WTC11 (cell line): Measurements from ENCODE around the gene SEC22A. TPM values are rescaled to one million over a fixed set of nuclear protein-coding genes. Genes with fewer than 3 reads are reported as not detected.
A peak's percentile ranks its signal among the peaks of the same experiment; 100 is the strongest.

Experiments used
- ATAC-seq: fragments of 200-7000 bp; cut with Tn5 transposase; 2 replicates; pipeline ENCODE4 v1.10.0; 2021; ENCODE audit warnings: mild to moderate bottlenecking, moderate library complexity
- CTCF ChIA-PET: fragments of 300-600 bp; sonication (Branson Sonifier 250); formaldehyde crosslinking; loops from one replicate; lab custom pipeline; 2021; ENCODE audit warnings: antibody characterized with exemption; lab: Charles Lee
- POLR2A ChIA-PET: fragments of 350-600 bp; sonication (Branson Sonifier 250); formaldehyde crosslinking; loops from one replicate; lab custom pipeline; 2021; ENCODE audit warnings: antibody characterized with exemption; lab: Charles Lee
- DNase-seq: peaks from one replicate; pipeline ENCODE4 v3.0.0; 2021; ENCODE audit warnings: low spot score
- H3K27ac Mint-ChIP-seq: 2 replicates; pipeline ENCODE4 v1.8.0; 2021; ENCODE audit warnings: mixed read lengths
- H3K27me3 Mint-ChIP-seq: 2 replicates; pipeline ENCODE4 v1.8.0; 2021; ENCODE audit warnings: low read depth, mild to moderate bottlenecking, moderate library complexity, mixed read lengths
- H3K36me3 Mint-ChIP-seq: 2 replicates; pipeline ENCODE4 v1.8.0; 2021; ENCODE audit warnings: mixed read lengths
- H3K4me1 Mint-ChIP-seq: 2 replicates; pipeline ENCODE4 v1.8.0; 2022; ENCODE audit warnings: mixed read lengths
- H3K4me3 Mint-ChIP-seq: 2 replicates; pipeline ENCODE4 v1.8.0; 2021; ENCODE audit warnings: mild to moderate bottlenecking, moderate library complexity, mixed read lengths
- H3K9me3 Mint-ChIP-seq: 2 replicates; pipeline ENCODE4 v1.8.0; 2021; ENCODE audit warnings: mixed read lengths
- CDX4 ChIP-seq: fragments of 250-450 bp; sonication (Bioruptor Pico); IDR thresholded peaks from 2 replicates; pipeline ENCODE4 v1.9.0; 2021; ENCODE audit warnings: moderate library complexity, mild to moderate bottlenecking, inconsistent platforms, borderline replicate concordance
- E2F1 ChIP-seq: sonication (generic); formaldehyde crosslinking; IDR thresholded peaks from 2 replicates; pipeline ENCODE4 v1.8.0; 2022; ENCODE audit warnings: mild to moderate bottlenecking, missing genetic modification reagents
- ESRRA ChIP-seq: sonication (generic); formaldehyde crosslinking; IDR thresholded peaks from 2 replicates; pipeline ENCODE4 v1.8.1; 2022; ENCODE audit warnings: mild to moderate bottlenecking, missing genetic modification reagents, borderline replicate concordance
- FOXJ3 ChIP-seq: sonication (generic); formaldehyde crosslinking; IDR thresholded peaks from 2 replicates; pipeline ENCODE4 v1.9.0; 2021; ENCODE audit warnings: missing genetic modification reagents, mild to moderate bottlenecking, borderline replicate concordance
- IRF2 ChIP-seq: sonication (generic); formaldehyde crosslinking; IDR thresholded peaks from 2 replicates; pipeline ENCODE4 v1.8.0; 2022; ENCODE audit warnings: low read depth, missing genetic modification reagents, borderline replicate concordance
- JAZF1 ChIP-seq: fragments of 250-450 bp; sonication (Bioruptor Pico); IDR thresholded peaks from 2 replicates; pipeline ENCODE4 v1.9.0; 2021; ENCODE audit warnings: moderate library complexity, mild to moderate bottlenecking, inconsistent platforms
- NR3C1 ChIP-seq: sonication (generic); formaldehyde crosslinking; conservative IDR thresholded peaks from 2 replicates; pipeline ENCODE4 v1.8.1; 2023; ENCODE audit warnings: low read depth, mild to moderate bottlenecking, missing genetic modification reagents
- RORB ChIP-seq: fragments of 250-450 bp; sonication (Bioruptor Pico); IDR thresholded peaks from 2 replicates; pipeline ENCODE4 v1.9.0; 2021; ENCODE audit warnings: mild to moderate bottlenecking
- SP1 ChIP-seq: sonication (generic); formaldehyde crosslinking; conservative IDR thresholded peaks from 2 replicates; pipeline ENCODE4 v1.8.1; 2022; ENCODE audit warnings: missing genetic modification reagents
- TCF7 ChIP-seq: sonication (generic); formaldehyde crosslinking; IDR thresholded peaks from 2 replicates; pipeline ENCODE4 v1.8.0; 2022; ENCODE audit warnings: mild to moderate bottlenecking, low read depth, missing genetic modification reagents, moderate library complexity
- ZNF121 ChIP-seq: sonication (generic); formaldehyde crosslinking; IDR thresholded peaks from 2 replicates; pipeline ENCODE4 v1.8.0; 2023; ENCODE audit warnings: missing genetic modification reagents
- ZNF138 ChIP-seq: sonication (generic); formaldehyde crosslinking; conservative IDR thresholded peaks from 2 replicates; pipeline ENCODE4 v1.8.1; 2022; ENCODE audit warnings: mild to moderate bottlenecking, moderate library complexity, missing genetic modification reagents
- ZNF317 ChIP-seq: sonication (generic); formaldehyde crosslinking; IDR thresholded peaks from 2 replicates; pipeline ENCODE4 v1.8.1; 2023; ENCODE audit warnings: low read depth, mild to moderate bottlenecking, moderate library complexity, missing genetic modification reagents, borderline replicate concordance
- ZNF425 ChIP-seq: fragments of 250-450 bp; sonication (Bioruptor Pico); conservative IDR thresholded peaks from 2 replicates; pipeline ENCODE4 v1.9.0; 2021; ENCODE audit warnings: mild to moderate bottlenecking
- ZNF671 ChIP-seq: fragments of 250-450 bp; sonication (Bioruptor Pico); IDR thresholded peaks from 2 replicates; pipeline ENCODE4 v1.8.0; 2021; ENCODE audit warnings: mild to moderate bottlenecking
- total RNA-seq: library from RNA; stranded (reverse); gene quantifications from 3 replicates; pipeline ENCODE4 v1.2.3, GENCODE V29; 2021
- TF ChIP-seq, protein P1 (sequence below): fragments of 200-600 bp; IDR thresholded peaks from 2 replicates; pipeline ENCODE4 v1.8.0; 2022; ENCODE audit warnings: antibody characterized with exemption
- TF ChIP-seq, protein P2 (sequence below): fragments of 250-450 bp; sonication (Bioruptor Pico); IDR thresholded peaks from 2 replicates; pipeline ENCODE4 v2.1.2; 2022; ENCODE audit warnings: mild to moderate bottlenecking, moderate library complexity

SEC22A gene
- total RNA-seq, 1 experiment from 2014 or later = 12.6 TPM

DNA sequence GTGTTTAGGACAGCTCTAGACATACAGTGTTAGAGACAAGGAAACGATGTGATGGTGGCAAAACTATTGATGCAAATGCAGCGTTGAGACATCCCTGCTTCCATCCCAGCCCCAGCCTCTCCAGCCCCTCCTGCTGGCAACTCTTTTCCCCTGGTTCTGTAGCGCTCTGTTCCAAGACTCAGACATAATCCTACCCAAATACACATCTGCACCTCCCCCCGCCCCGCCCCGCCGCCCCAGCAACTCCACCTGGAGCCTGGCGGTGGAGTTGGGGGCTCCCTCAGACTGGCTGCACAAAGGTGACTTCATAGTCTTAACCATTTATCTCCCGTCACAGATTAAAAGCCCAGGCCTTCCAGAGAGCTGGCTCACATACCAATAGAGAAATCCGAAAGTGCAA lies 7.2 kb upstream of the SEC22A start:
- peaks cover 4% of the 10 kb centered on the region; the same call in 1 of the 2 replicates for H3K36me3 Mint-ChIP-seq
- peaks cover 13% of the 10 kb centered on the region for H3K9me3 Mint-ChIP-seq
- H3K4me3 Mint-ChIP-seq = peak overlapping the region; percentile 34
- DNase-seq = peak; percentile 83
- peak; percentile 99 for ATAC-seq
- H3K27me3 Mint-ChIP-seq = no peaks in the 10 kb centered on the region
- no peak for TF ChIP-seq RORB (CRISPR knock-in tag)
- TF ChIP-seq ZNF671 (CRISPR knock-in tag) = no peak
- TF ChIP-seq, protein P1, sequence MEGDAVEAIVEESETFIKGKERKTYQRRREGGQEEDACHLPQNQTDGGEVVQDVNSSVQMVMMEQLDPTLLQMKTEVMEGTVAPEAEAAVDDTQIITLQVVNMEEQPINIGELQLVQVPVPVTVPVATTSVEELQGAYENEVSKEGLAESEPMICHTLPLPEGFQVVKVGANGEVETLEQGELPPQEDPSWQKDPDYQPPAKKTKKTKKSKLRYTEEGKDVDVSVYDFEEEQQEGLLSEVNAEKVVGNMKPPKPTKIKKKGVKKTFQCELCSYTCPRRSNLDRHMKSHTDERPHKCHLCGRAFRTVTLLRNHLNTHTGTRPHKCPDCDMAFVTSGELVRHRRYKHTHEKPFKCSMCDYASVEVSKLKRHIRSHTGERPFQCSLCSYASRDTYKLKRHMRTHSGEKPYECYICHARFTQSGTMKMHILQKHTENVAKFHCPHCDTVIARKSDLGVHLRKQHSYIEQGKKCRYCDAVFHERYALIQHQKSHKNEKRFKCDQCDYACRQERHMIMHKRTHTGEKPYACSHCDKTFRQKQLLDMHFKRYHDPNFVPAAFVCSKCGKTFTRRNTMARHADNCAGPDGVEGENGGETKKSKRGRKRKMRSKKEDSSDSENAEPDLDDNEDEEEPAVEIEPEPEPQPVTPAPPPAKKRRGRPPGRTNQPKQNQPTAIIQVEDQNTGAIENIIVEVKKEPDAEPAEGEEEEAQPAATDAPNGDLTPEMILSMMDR = 0 out of 2 replicates have a peak, but pooled peaks have one; percentile 19
- TF ChIP-seq, protein P2, sequence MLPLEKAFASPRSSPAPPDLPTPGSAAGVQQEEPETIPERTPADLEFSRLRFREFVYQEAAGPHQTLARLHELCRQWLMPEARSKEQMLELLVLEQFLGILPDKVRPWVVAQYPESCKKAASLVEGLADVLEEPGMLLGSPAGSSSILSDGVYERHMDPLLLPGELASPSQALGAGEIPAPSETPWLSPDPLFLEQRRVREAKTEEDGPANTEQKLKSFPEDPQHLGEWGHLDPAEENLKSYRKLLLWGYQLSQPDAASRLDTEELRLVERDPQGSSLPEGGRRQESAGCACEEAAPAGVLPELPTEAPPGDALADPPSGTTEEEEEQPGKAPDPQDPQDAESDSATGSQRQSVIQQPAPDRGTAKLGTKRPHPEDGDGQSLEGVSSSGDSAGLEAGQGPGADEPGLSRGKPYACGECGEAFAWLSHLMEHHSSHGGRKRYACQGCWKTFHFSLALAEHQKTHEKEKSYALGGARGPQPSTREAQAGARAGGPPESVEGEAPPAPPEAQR (CRISPR knock-in tag) = no peak
- no peak for TF ChIP-seq ZNF317 (CRISPR knock-in tag)
- TF ChIP-seq SP1 (CRISPR knock-in tag) = 0 out of 2 replicates have a peak, but pooled peaks have one; percentile 21
- no peak for TF ChIP-seq ESRRA (CRISPR knock-in tag)
- no peak for TF ChIP-seq IRF2 (CRISPR knock-in tag)
- peak overlapping the region; percentile 84; the same call in 1 of the 2 replicates for H3K27ac Mint-ChIP-seq
- ChIA-PET POLR2A (no interaction called here), CTCF (interaction anchor here (0.8 to 2.0 kb wide), 6 partner anchors 13 to 173 kb away, joined by 3 to 4 read pairs (median 3); partner anchors contain the start of gene PDIA5)
- H3K4me1 Mint-ChIP-seq = peaks cover 20% of the 10 kb centered on the region

GRCh38 chr3:123198372-123198771 lies 3.4 kb upstream of the SEC22A start:
- H3K36me3 Mint-ChIP-seq = peaks cover 4% of the 10 kb centered on the region; the same call in 1 of the 2 replicates
- H3K27me3 Mint-ChIP-seq = no peaks in the 10 kb centered on the region
- H3K4me1 Mint-ChIP-seq = peaks cover 34% of the 10 kb centered on the region
- peaks cover 13% of the 10 kb centered on the region for H3K9me3 Mint-ChIP-seq
- no peak for TF ChIP-seq TCF7
- no peak for TF ChIP-seq ZNF425 (CRISPR knock-in tag)
- no peak for TF ChIP-seq NR3C1
- no peak for TF ChIP-seq FOXJ3
- TF ChIP-seq ZNF121 (CRISPR knock-in tag) = no peak
- no peak for TF ChIP-seq ZNF138 (CRISPR knock-in tag)
- no peak for TF ChIP-seq E2F1 (CRISPR knock-in tag)
- TF ChIP-seq CDX4 = no peak
- no peak for TF ChIP-seq JAZF1 (CRISPR knock-in tag)
- TF ChIP-seq, all 79 proteins: peak for 0
- no peak overlapping the region for H3K4me3 Mint-ChIP-seq
- H3K27ac Mint-ChIP-seq = no peak overlapping the region
- ATAC-seq (no peak), DNase-seq (no peak)
- CTCF ChIA-PET = interaction anchor here (1.4 kb wide), 1 partner anchor 340 kb away, joined by 3 read pairs; no protein-coding TSS in a partner anchor
- POLR2A ChIA-PET = no interaction called here
